Prostate gland (tissue), 2 donors: Measurements from ENCODE around the gene ERG28.

ENCODE experiments used
- CTCF ChIP-seq, 4 experiments: fragments of 200-600 bp in 2 of 4; fragments of 450-650 bp in 2 of 4; sonication (generic) in 2 of 4; IDR thresholded peaks; 1 replicate in 3 of 4; 2 replicates in 1 of 4; pipeline ENCODE4 v1.5.1; 2016 to 2019; ENCODE audit warnings: antibody characterized with exemption in 4 of 4, mild to moderate bottlenecking in 2 of 4, moderate library complexity in 2 of 4
- POLR2A ChIP-seq: fragments of 450-650 bp; IDR thresholded peaks from one replicate; pipeline ENCODE4 v1.6.1; 2016; ENCODE audit warnings: antibody characterized with exemption, mild to moderate bottlenecking
- POLR2AphosphoS5 ChIP-seq: sonication (generic); formaldehyde crosslinking; IDR thresholded peaks from one replicate; pipeline ENCODE4 v1.6.1; 2017; ENCODE audit warnings: antibody characterized with exemption

GRCh38 chr14:75657331-75657730 lies 3.3 kb downstream of the ERG28 start:
- no peak for TF ChIP-seq CTCF (IDR thresholded peaks at IDR 0.05)
- no peak for TF ChIP-seq POLR2AphosphoS5
- no peak for TF ChIP-seq POLR2A
